PC-9 (cell line): Measurements from ENCODE around the gene FAIM2.

Experiments
- CTCF ChIP-seq: fragments of 200-600 bp; sonication (generic); conservative IDR thresholded peaks from 2 replicates; pipeline ENCODE4 v1.6.1; 2017; ENCODE audit warnings: mixed run types, antibody characterized with exemption, mild to moderate bottlenecking, moderate library complexity
- EZH2 ChIP-seq: fragments of 200-600 bp; sonication (generic); IDR thresholded peaks from 2 replicates; pipeline ENCODE4 v1.8.0; 2017; ENCODE audit warnings: antibody characterized with exemption, low read depth

- TF ChIP-seq CTCF (no peak), EZH2 (no peak)
These were observed 12.6 kb upstream of the FAIM2 start for GRCh38 chr12:49916129-49916919.
